ENCODE results near the gene DIS3L2. TPM values are rescaled to one million over a fixed set of nuclear protein-coding genes. Genes with fewer than 3 reads are reported as not detected.

DIS3L2 gene
- total RNA-seq, 1 donor from 2014 or later: 42.1 TPM

DNA sequence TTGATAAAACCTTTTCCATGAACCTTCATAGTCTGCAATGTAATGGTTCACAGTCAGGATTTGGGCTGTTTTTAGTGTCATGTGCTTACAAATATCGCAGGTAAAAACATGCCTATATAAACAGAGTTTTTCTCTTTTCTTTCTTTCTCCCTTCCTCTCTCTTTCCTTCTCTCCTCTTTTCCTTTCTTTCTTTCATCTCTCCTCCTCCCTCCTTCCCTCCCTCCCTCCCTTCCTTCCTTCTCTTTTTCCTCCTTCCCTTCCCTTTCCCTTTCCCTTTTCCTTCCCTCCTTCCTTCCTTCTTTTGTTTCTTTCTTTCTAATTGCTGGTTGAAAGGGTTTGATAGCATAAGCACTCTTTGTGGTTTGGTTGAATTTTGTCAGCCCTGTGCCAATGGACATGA is 25.7 kb upstream of the DIS3L2 start:
- H3K4me1 Mint-ChIP-seq (ENCODE audit: low read depth, unreplicated experiment): peaks cover 23% of the 10 kb centered on the region
- no peaks in the 10 kb centered on the region for H3K36me3 Mint-ChIP-seq (ENCODE audit: unreplicated experiment)
- no peak for DNase-seq

GRCh38 chr2:231936491-231936890 is 25.0 kb upstream of the DIS3L2 start:
- no peak overlapping the region for H3K27ac Mint-ChIP-seq (ENCODE audit: unreplicated experiment)
- peaks cover 20% of the 10 kb centered on the region for H3K4me1 Mint-ChIP-seq (ENCODE audit: low read depth, unreplicated experiment)
- H3K27me3 Mint-ChIP-seq (ENCODE audit: unreplicated experiment): peaks cover 10% of the 10 kb centered on the region
- H3K4me3 Mint-ChIP-seq (ENCODE audit: unreplicated experiment): no peak overlapping the region
- H3K9me3 Mint-ChIP-seq (ENCODE audit: unreplicated experiment): peaks cover 2% of the 10 kb centered on the region
- H3K36me3 Mint-ChIP-seq (ENCODE audit: unreplicated experiment): peaks cover 3% of the 10 kb centered on the region
- TF ChIP-seq, protein P1, sequence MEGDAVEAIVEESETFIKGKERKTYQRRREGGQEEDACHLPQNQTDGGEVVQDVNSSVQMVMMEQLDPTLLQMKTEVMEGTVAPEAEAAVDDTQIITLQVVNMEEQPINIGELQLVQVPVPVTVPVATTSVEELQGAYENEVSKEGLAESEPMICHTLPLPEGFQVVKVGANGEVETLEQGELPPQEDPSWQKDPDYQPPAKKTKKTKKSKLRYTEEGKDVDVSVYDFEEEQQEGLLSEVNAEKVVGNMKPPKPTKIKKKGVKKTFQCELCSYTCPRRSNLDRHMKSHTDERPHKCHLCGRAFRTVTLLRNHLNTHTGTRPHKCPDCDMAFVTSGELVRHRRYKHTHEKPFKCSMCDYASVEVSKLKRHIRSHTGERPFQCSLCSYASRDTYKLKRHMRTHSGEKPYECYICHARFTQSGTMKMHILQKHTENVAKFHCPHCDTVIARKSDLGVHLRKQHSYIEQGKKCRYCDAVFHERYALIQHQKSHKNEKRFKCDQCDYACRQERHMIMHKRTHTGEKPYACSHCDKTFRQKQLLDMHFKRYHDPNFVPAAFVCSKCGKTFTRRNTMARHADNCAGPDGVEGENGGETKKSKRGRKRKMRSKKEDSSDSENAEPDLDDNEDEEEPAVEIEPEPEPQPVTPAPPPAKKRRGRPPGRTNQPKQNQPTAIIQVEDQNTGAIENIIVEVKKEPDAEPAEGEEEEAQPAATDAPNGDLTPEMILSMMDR (IDR thresholded peaks at IDR 0.05; ENCODE audit: partially characterized antibody, unreplicated experiment): no peak
- no peak for DNase-seq

More for the DNA sequence above, 25.7 kb upstream of the DIS3L2 start:
- TF ChIP-seq, protein P1 (IDR thresholded peaks at IDR 0.05; ENCODE audit: partially characterized antibody, unreplicated experiment): no peak
- H3K4me3 Mint-ChIP-seq (ENCODE audit: unreplicated experiment): no peak overlapping the region
- peaks cover 3% of the 10 kb centered on the region for H3K9me3 Mint-ChIP-seq (ENCODE audit: unreplicated experiment)
- peak overlapping the region; percentile 41 for H3K27ac Mint-ChIP-seq (ENCODE audit: unreplicated experiment)
- H3K27me3 Mint-ChIP-seq (ENCODE audit: unreplicated experiment): peaks cover 10% of the 10 kb centered on the region

- Mint-ChIP-seq H3K9me3 (ENCODE audit: unreplicated experiment) (no peaks in the 10 kb centered on the region), H3K27me3 (ENCODE audit: unreplicated experiment) (peaks cover 10% of the 10 kb centered on the region), H3K36me3 (ENCODE audit: unreplicated experiment) (peaks cover 4% of the 10 kb centered on the region), H3K27ac (ENCODE audit: unreplicated experiment) (no peak overlapping the region), H3K4me1 (ENCODE audit: low read depth, unreplicated experiment) (peaks cover 16% of the 10 kb centered on the region), H3K4me3 (ENCODE audit: unreplicated experiment) (no peak overlapping the region)
- no peak for DNase-seq
- TF ChIP-seq, protein P1 (IDR thresholded peaks at IDR 0.05; ENCODE audit: partially characterized antibody, unreplicated experiment): no peak
Observed at GRCh38 chr2:231937057-231937456, 24.5 kb upstream of the DIS3L2 start.

DNA sequence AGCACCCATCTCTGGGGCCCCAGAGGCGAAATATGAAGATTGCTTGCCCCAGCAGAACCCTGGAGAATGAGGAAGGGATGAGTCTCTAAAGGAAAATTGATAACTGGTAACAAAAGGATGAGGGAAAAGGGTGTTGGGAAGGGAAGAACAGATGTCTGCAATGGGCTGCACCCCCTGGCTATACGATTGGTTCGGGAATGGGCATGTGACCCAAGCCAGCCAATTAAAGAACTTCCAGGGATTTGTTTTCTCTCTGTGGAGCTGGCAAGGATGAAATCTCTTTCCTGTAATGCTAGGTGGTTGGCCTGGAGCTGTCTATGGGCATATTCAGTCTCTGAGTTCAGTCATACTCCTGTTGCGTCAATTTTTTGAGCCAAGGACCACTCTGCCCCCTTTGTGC is 22.5 kb upstream of the DIS3L2 start:
- TF ChIP-seq, protein P1 (IDR thresholded peaks at IDR 0.05; ENCODE audit: partially characterized antibody, unreplicated experiment): no peak
- H3K27me3 Mint-ChIP-seq (ENCODE audit: unreplicated experiment): peaks cover 5% of the 10 kb centered on the region
- DNase-seq: no peak
- H3K4me1 Mint-ChIP-seq (ENCODE audit: low read depth, unreplicated experiment): peaks cover 10% of the 10 kb centered on the region
- no peaks in the 10 kb centered on the region for H3K9me3 Mint-ChIP-seq (ENCODE audit: unreplicated experiment)
- no peak overlapping the region for H3K4me3 Mint-ChIP-seq (ENCODE audit: unreplicated experiment)
- peaks cover 4% of the 10 kb centered on the region for H3K36me3 Mint-ChIP-seq (ENCODE audit: unreplicated experiment)
- no peak overlapping the region for H3K27ac Mint-ChIP-seq (ENCODE audit: unreplicated experiment)

DNA sequence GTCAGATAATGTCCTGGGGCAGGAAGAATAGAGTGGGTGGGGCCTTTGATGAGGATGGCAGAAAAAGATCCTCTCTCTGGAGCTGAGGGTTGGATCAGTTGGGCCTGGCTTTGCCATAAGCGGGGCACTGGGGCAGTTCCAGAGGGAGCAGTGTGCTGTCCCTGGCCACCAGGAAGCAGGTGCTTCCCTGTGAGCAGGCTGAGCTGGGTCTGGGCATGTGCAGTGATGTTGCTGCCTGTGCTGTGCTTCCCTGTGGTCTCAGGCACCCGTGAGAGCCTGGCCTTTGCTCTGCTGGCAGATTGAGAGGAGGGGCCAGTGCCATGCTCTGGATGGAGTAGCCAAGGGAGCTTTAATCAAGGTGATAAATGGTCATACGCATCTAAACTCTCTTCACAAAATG is 20.7 kb upstream of the DIS3L2 start:
- Mint-ChIP-seq H3K27ac (ENCODE audit: unreplicated experiment) (no peak overlapping the region), H3K36me3 (ENCODE audit: unreplicated experiment) (peaks cover 4% of the 10 kb centered on the region), H3K4me3 (ENCODE audit: unreplicated experiment) (no peak overlapping the region), H3K9me3 (ENCODE audit: unreplicated experiment) (no peaks in the 10 kb centered on the region), H3K4me1 (ENCODE audit: low read depth, unreplicated experiment) (no peaks in the 10 kb centered on the region), H3K27me3 (ENCODE audit: unreplicated experiment) (peaks cover 5% of the 10 kb centered on the region)
- DNase-seq: no peak
- TF ChIP-seq, protein P1 (IDR thresholded peaks at IDR 0.05; ENCODE audit: partially characterized antibody, unreplicated experiment): no peak
